ENCODE data around the gene ARHGEF19. TPM values are rescaled to one million over a fixed set of nuclear protein-coding genes. Genes with fewer than 3 reads are reported as not detected.
A peak's percentile ranks its signal among the peaks of the same experiment; 100 is the strongest.

ARHGEF19 gene
- total and polyA plus RNA-seq, 2 of the 13 experiments (the other 11 are each of a cell fraction or from before 2014, with no cell fraction given), result 1.7 to 1.8 TPM

DNA sequence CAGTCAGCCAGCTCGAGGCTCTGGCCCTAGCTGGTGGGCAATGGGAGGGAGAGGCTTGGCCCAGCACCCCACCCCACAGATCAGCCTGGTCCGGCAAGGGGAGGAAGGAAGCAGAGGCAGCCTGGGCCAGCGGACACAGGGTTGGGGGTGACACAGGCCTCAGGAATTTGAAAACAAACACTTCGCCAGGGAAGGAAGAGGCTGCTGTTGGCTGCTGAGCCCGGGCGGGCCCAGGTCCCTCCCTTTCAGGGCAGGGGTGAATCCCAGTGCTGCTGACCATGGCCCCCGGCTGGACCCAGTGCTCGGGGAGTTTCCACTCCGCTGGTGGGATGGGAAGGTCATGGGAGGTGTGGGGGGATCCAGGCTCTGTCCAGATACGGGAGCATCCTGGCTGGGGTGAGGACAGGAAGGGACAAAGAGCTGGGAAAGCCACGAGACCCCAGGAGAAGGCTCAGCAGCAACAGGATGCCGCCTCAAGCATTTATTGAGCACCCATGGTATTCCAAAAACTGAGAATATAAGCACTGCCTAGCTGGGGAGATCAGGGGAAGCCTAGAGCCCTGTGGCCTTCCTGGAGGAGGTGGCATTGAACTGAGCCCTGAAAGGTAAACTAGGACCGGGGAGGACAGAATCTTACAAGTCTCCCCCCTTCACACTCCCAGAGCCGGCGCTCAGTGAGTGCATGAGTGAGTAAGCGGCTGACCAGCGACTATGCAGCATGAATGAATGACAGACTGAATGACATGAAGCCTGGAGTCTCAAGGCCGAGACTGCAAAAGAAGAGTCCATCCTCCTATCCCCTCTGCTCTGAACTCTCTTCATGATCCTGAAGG is 30.3 kb downstream of the ARHGEF19 start (continued):
- TF ChIP-seq, protein P1, sequence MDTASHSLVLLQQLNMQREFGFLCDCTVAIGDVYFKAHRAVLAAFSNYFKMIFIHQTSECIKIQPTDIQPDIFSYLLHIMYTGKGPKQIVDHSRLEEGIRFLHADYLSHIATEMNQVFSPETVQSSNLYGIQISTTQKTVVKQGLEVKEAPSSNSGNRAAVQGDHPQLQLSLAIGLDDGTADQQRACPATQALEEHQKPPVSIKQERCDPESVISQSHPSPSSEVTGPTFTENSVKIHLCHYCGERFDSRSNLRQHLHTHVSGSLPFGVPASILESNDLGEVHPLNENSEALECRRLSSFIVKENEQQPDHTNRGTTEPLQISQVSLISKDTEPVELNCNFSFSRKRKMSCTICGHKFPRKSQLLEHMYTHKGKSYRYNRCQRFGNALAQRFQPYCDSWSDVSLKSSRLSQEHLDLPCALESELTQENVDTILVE (CRISPR knock-in tag; IDR thresholded peaks at IDR 0.05), result peak; percentile 41; the same call in 1 of the 2 replicates
- TF ChIP-seq GTF3A (CRISPR knock-in tag; conservative IDR thresholded peaks at IDR 0.05), result no peak
- peak; percentile 74 for TF ChIP-seq ERF (CRISPR knock-in tag; IDR thresholded peaks at IDR 0.05)
- peak; percentile 72; the same call in 1 of the 2 replicates for TF ChIP-seq MTA1 (CRISPR knock-in tag; IDR thresholded peaks at IDR 0.05; ENCODE audit: borderline replicate concordance)
- peak; percentile 59 for TF ChIP-seq NR2F6 (IDR thresholded peaks at IDR 0.05)
- peak; percentile 82 for TF ChIP-seq NR2F6 (CRISPR knock-in tag; IDR thresholded peaks at IDR 0.05)
- no peak for TF ChIP-seq MYNN (CRISPR knock-in tag; IDR thresholded peaks at IDR 0.05; ENCODE audit: low read depth)
- TF ChIP-seq POLR2AphosphoS2 (IDR thresholded peaks at IDR 0.05; ENCODE audit: low read depth, low read length), result no peak
- no peak for TF ChIP-seq ZFYVE20 (CRISPR knock-in tag; IDR thresholded peaks at IDR 0.05; ENCODE audit: borderline replicate concordance, low read depth)
- TF ChIP-seq ZNF44 (CRISPR knock-in tag; IDR thresholded peaks at IDR 0.05), result no peak
- no peak for TF ChIP-seq ZNF564 (CRISPR knock-in tag; IDR thresholded peaks at IDR 0.05)
- TF ChIP-seq, protein P2, sequence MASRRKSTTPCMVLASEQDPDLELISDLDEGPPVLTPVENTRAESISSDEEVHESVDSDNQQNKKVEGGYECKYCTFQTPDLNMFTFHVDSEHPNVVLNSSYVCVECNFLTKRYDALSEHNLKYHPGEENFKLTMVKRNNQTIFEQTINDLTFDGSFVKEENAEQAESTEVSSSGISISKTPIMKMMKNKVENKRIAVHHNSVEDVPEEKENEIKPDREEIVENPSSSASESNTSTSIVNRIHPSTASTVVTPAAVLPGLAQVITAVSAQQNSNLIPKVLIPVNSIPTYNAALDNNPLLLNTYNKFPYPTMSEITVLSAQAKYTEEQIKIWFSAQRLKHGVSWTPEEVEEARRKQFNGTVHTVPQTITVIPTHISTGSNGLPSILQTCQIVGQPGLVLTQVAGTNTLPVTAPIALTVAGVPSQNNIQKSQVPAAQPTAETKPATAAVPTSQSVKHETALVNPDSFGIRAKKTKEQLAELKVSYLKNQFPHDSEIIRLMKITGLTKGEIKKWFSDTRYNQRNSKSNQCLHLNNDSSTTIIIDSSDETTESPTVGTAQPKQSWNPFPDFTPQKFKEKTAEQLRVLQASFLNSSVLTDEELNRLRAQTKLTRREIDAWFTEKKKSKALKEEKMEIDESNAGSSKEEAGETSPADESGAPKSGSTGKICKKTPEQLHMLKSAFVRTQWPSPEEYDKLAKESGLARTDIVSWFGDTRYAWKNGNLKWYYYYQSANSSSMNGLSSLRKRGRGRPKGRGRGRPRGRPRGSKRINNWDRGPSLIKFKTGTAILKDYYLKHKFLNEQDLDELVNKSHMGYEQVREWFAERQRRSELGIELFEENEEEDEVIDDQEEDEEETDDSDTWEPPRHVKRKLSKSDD (CRISPR knock-in tag; IDR thresholded peaks at IDR 0.05; ENCODE audit: low read depth), result no peak
- 0 out of 2 replicates have a peak, but pooled peaks have one; percentile 39 for TF ChIP-seq ZNF777 (CRISPR knock-in tag; IDR thresholded peaks at IDR 0.05)
- TF ChIP-seq ZNF7 (CRISPR knock-in tag; IDR thresholded peaks at IDR 0.05), result no peak
- TF ChIP-seq FOXM1 (CRISPR knock-in tag; IDR thresholded peaks at IDR 0.05), result no peak
- no peak for TF ChIP-seq ADNP (CRISPR knock-in tag; IDR thresholded peaks at IDR 0.05)
- TF ChIP-seq, protein P3, sequence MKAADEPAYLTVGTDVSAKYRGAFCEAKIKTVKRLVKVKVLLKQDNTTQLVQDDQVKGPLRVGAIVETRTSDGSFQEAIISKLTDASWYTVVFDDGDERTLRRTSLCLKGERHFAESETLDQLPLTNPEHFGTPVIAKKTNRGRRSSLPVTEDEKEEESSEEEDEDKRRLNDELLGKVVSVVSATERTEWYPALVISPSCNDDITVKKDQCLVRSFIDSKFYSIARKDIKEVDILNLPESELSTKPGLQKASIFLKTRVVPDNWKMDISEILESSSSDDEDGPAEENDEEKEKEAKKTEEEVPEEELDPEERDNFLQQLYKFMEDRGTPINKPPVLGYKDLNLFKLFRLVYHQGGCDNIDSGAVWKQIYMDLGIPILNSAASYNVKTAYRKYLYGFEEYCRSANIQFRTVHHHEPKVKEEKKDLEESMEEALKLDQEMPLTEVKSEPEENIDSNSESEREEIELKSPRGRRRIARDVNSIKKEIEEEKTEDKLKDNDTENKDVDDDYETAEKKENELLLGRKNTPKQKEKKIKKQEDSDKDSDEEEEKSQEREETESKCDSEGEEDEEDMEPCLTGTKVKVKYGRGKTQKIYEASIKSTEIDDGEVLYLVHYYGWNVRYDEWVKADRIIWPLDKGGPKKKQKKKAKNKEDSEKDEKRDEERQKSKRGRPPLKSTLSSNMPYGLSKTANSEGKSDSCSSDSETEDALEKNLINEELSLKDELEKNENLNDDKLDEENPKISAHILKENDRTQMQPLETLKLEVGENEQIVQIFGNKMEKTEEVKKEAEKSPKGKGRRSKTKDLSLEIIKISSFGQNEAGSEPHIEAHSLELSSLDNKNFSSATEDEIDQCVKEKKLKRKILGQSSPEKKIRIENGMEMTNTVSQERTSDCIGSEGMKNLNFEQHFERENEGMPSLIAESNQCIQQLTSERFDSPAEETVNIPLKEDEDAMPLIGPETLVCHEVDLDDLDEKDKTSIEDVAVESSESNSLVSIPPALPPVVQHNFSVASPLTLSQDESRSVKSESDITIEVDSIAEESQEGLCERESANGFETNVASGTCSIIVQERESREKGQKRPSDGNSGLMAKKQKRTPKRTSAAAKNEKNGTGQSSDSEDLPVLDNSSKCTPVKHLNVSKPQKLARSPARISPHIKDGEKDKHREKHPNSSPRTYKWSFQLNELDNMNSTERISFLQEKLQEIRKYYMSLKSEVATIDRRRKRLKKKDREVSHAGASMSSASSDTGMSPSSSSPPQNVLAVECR (CRISPR knock-in tag; IDR thresholded peaks at IDR 0.05; ENCODE audit: borderline replicate concordance), result peak; percentile 50; the same call in 1 of the 2 replicates
- no peak for TF ChIP-seq KMT2A (CRISPR knock-in tag; IDR thresholded peaks at IDR 0.05)
- TF ChIP-seq, protein P4, sequence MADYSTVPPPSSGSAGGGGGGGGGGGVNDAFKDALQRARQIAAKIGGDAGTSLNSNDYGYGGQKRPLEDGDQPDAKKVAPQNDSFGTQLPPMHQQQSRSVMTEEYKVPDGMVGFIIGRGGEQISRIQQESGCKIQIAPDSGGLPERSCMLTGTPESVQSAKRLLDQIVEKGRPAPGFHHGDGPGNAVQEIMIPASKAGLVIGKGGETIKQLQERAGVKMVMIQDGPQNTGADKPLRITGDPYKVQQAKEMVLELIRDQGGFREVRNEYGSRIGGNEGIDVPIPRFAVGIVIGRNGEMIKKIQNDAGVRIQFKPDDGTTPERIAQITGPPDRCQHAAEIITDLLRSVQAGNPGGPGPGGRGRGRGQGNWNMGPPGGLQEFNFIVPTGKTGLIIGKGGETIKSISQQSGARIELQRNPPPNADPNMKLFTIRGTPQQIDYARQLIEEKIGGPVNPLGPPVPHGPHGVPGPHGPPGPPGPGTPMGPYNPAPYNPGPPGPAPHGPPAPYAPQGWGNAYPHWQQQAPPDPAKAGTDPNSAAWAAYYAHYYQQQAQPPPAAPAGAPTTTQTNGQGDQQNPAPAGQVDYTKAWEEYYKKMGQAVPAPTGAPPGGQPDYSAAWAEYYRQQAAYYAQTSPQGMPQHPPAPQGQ (CRISPR knock-in tag; IDR thresholded peaks at IDR 0.05; ENCODE audit: borderline replicate concordance), result no peak
- TF ChIP-seq ZNF605 (CRISPR knock-in tag; IDR thresholded peaks at IDR 0.05), result no peak

All from HepG2 (cell line).